GM23248 (cell line): ENCODE data around the gene CHST8. TPM values are rescaled to one million over a fixed set of nuclear protein-coding genes. Genes with fewer than 3 reads are reported as not detected.

Experiments used
- DNase-seq: peaks from one replicate; pipeline ENCODE4 v3.0.0-alpha.2; 2015
- H2AFZ ChIP-seq: fragments of 200-600 bp; sonication (generic); 2 replicates; pipeline ENCODE4 v1.6.1; 2016; ENCODE audit warnings: antibody characterized with exemption
- H3F3A ChIP-seq: fragments of 200-600 bp; sonication (generic); 2 replicates; pipeline ENCODE4 v1.6.1; 2016; ENCODE audit warnings: mild to moderate bottlenecking, antibody characterized with exemption, mixed run types; ENCODE audit not compliant: insufficient read depth
- H3K27ac ChIP-seq: fragments of 200-600 bp; sonication (generic); 2 replicates; pipeline ENCODE4 v1.5.1; 2016; ENCODE audit warnings: mild to moderate bottlenecking
- H3K27me3 ChIP-seq: fragments of 200-600 bp; sonication (generic); replicated peaks from 2 replicates; pipeline ENCODE4 v1.6.1; 2016; ENCODE audit warnings: mild to moderate bottlenecking; ENCODE audit not compliant: insufficient read depth
- H3K36me3 ChIP-seq: fragments of 200-600 bp; sonication (generic); 2 replicates; pipeline ENCODE4 v1.6.1; 2016; ENCODE audit warnings: low read depth, mild to moderate bottlenecking
- H3K4me1 ChIP-seq: fragments of 200-600 bp; sonication (generic); 2 replicates; pipeline ENCODE4 v1.6.1; 2016; ENCODE audit warnings: mild to moderate bottlenecking; ENCODE audit not compliant: insufficient read depth
- H3K4me2 ChIP-seq: fragments of 200-600 bp; sonication (generic); one replicate; pipeline ENCODE4 v1.6.1; 2016; ENCODE audit warnings: mild to moderate bottlenecking; ENCODE audit not compliant: unreplicated experiment
- H3K4me3 ChIP-seq: fragments of 200-600 bp; sonication (generic); 2 replicates; pipeline ENCODE4 v1.5.1; 2016; ENCODE audit warnings: mild to moderate bottlenecking
- H3K79me2 ChIP-seq: fragments of 200-600 bp; sonication (generic); 2 replicates; pipeline ENCODE4 v1.6.1; 2016; ENCODE audit warnings: mild to moderate bottlenecking; ENCODE audit not compliant: insufficient read depth
- H3K9ac ChIP-seq: fragments of 200-600 bp; sonication (generic); 2 replicates; pipeline ENCODE4 v1.6.1; 2016; ENCODE audit warnings: mild to moderate bottlenecking
- H3K9me2 ChIP-seq: fragments of 200-600 bp; sonication (generic); 2 replicates; pipeline ENCODE4 v1.6.1; 2016; ENCODE audit warnings: mixed run types, mild to moderate bottlenecking, moderate library complexity; ENCODE audit not compliant: insufficient read depth
- H3K9me3 ChIP-seq: fragments of 200-600 bp; sonication (generic); one replicate; pipeline ENCODE4 v1.6.1; 2017; ENCODE audit warnings: low read depth
- H4K20me1 ChIP-seq: fragments of 200-600 bp; sonication (generic); 2 replicates; pipeline ENCODE4 v1.6.0; 2016; ENCODE audit not compliant: insufficient read depth
- EZH2 ChIP-seq: fragments of 200-600 bp; sonication (generic); IDR thresholded peaks from 2 replicates; pipeline ENCODE4 v1.6.1; 2018; ENCODE audit warnings: antibody characterized with exemption, mild to moderate bottlenecking; ENCODE audit not compliant: insufficient read depth, poor library complexity, severe bottlenecking
- EZH2phosphoT487 ChIP-seq: fragments of 200-600 bp; sonication (generic); IDR thresholded peaks from 2 replicates; pipeline ENCODE4 v1.6.1; 2018; ENCODE audit warnings: antibody characterized with exemption, moderate library complexity, mild to moderate bottlenecking, low read depth; ENCODE audit not compliant: insufficient read depth
- WGBS, 2 experiments: methylation state at CpG; one replicate each; pipeline ENCODE4 v1.1.6; 2015 to 2017; ENCODE audit warnings: low lambda C conversion rate in 2 of 2, low coverage in 1 of 2; ENCODE audit errors: missing lambda C conversion rate in 2 of 2; 5-methylcytosine and 5-hydroxymethylcytosine counted together
- in situ Hi-C: fragments of 300-500 bp; cut with MboI; formaldehyde crosslinking; loops from 2 replicates; pipeline ENCODE4 v1.15.0; 2020
- polyA plus RNA-seq: library from polyadenylated mRNA; unstranded; fragments of >200 nt; fragmentation: Nextera tagmentation; extraction: Ambion mirVana; gene quantifications from 2 replicates; pipeline ENCODE4 v1.2.1, GENCODE V29; 2016
- total RNA-seq: library from RNA; depleted of rRNA; stranded (reverse); fragments of >200 nt; shearing (Covaris generic); gene quantifications from 2 replicates; pipeline ENCODE4 v1.2.3, GENCODE V29; 2014

Gene CHST8
- total and polyA plus RNA-seq, 2 experiments from 2014 or later: 0.30 to 1.1 TPM

DNA sequence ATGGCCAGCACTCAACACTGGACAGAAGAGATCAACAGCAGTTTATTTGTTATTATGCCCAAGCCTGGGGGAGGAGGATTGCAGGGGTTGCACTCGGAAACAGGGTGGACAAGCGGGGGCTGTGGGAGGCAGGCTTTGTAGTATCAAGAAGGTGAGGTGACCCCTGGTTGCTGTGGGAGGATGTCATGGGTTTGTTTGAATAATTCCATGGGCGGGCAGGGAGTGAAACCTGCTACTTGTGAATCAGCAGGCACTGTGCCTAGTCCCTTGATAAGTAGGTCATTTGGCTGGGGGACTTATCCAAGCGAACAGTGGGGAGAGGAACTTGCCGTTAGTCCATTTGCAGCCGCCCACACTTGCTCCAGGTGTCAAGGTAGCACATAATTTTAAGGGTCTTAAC, 90.5 kb downstream of the CHST8 start:
- H2AFZ ChIP-seq: no peak overlapping the region
- peaks cover 8% of the 10 kb centered on the region; the same call in 1 of the 2 replicates for H3K27me3 ChIP-seq
- H3K27ac ChIP-seq: no peak overlapping the region
- no peaks in the 10 kb centered on the region for H4K20me1 ChIP-seq
- no peaks in the 10 kb centered on the region for H3K79me2 ChIP-seq
- H3K4me3 ChIP-seq: no peak overlapping the region
- no peak overlapping the region for H3K4me2 ChIP-seq
- no peaks in the 10 kb centered on the region for H3K4me1 ChIP-seq
- no peak overlapping the region for H3K9ac ChIP-seq
- no peaks in the 10 kb centered on the region for H3K9me3 ChIP-seq
- no peaks in the 10 kb centered on the region for H3K36me3 ChIP-seq
- H3K9me2 ChIP-seq: no peaks in the 10 kb centered on the region
- DNase-seq: no peak
- in situ Hi-C loops: no loop called here
- H3F3A ChIP-seq: no peaks in the 10 kb centered on the region
- WGBS, 2 experiments: 21 to 27% methylated on average over 6 of the region's 6 CpGs
- no peak for TF ChIP-seq EZH2
- no peak for TF ChIP-seq EZH2phosphoT487

- in situ Hi-C loops: no loop called here
- Histone ChIP-seq H3F3A (no peaks in the 10 kb centered on the region), H3K4me3 (no peak overlapping the region), H3K4me2 (no peak overlapping the region), H2AFZ (no peak overlapping the region), H3K36me3 (no peaks in the 10 kb centered on the region), H3K4me1 (no peaks in the 10 kb centered on the region), H3K27ac (no peak overlapping the region), H3K9me3 (no peaks in the 10 kb centered on the region), H3K79me2 (no peaks in the 10 kb centered on the region), H4K20me1 (no peaks in the 10 kb centered on the region), H3K9me2 (no peaks in the 10 kb centered on the region), H3K9ac (no peak overlapping the region), H3K27me3 (peaks cover 6% of the 10 kb centered on the region; the same call in 1 of the 2 replicates)
- DNase-seq: no peak
- WGBS, 2 experiments: 9 to 24% methylated on average over 3 of the region's 3 CpGs
- TF ChIP-seq EZH2phosphoT487: no peak
- no peak for TF ChIP-seq EZH2
Measured at GRCh38 chr19:33713194-33713593, 91.4 kb downstream of the CHST8 start.

- Histone ChIP-seq H3K9me3 (no peaks in the 10 kb centered on the region), H3K4me3 (no peak overlapping the region), H3K36me3 (no peaks in the 10 kb centered on the region), H3K9ac (no peak overlapping the region), H3K27ac (no peak overlapping the region), H3K27me3 (no peaks in the 10 kb centered on the region), H3F3A (no peaks in the 10 kb centered on the region), H3K9me2 (no peaks in the 10 kb centered on the region), H4K20me1 (no peaks in the 10 kb centered on the region), H2AFZ (no peak overlapping the region), H3K4me2 (no peak overlapping the region), H3K4me1 (no peaks in the 10 kb centered on the region), H3K79me2 (no peaks in the 10 kb centered on the region)
- in situ Hi-C loops: no loop called here
- DNase-seq: no peak
- TF ChIP-seq EZH2phosphoT487 (no peak), EZH2 (no peak)
- 26 to 32% methylated on average over 3 of the region's 3 CpGs for WGBS, 2 experiments
Measured at GRCh38 chr19:33714149-33714548, 92.4 kb downstream of the CHST8 start.

GRCh38 chr19:33715462-33715861, 93.7 kb downstream of the CHST8 start:
- no peak for TF ChIP-seq EZH2
- TF ChIP-seq EZH2phosphoT487: no peak
- no peak for DNase-seq
- Histone ChIP-seq H3F3A (no peaks in the 10 kb centered on the region), H3K27me3 (no peaks in the 10 kb centered on the region), H4K20me1 (no peaks in the 10 kb centered on the region), H3K9ac (no peak overlapping the region), H3K9me3 (no peaks in the 10 kb centered on the region), H3K36me3 (no peaks in the 10 kb centered on the region), H3K9me2 (no peaks in the 10 kb centered on the region), H3K79me2 (no peaks in the 10 kb centered on the region), H3K4me3 (no peak overlapping the region), H3K27ac (no peak overlapping the region), H2AFZ (no peak overlapping the region), H3K4me2 (no peak overlapping the region), H3K4me1 (no peaks in the 10 kb centered on the region)
- in situ Hi-C loops: no loop called here
- 65 to 71% methylated on average over 1 of the region's 1 CpG for WGBS, 2 experiments

DNA sequence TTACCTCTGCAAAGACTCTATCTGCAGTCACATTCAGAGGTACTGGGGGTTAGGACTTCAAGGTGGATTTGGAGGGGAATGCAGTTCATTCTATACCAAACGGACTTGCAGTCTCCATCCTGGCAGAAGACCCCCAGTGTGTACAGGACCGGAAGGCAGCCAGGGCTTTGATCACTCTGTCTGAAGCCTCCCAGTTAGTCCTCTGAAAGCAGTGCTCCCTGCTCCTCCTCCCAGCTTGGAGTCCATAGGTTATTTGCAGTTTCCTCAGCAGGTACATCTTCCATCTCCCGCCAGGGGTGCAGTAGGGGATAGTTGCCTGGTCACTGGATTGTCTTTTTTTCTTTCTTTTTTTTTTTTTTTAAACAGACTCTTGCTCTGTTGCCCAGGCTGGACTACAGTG, 96.1 kb downstream of the CHST8 start:
- in situ Hi-C loops: no loop called here
- H3K4me1 ChIP-seq: no peaks in the 10 kb centered on the region
- H3K9me2 ChIP-seq: no peaks in the 10 kb centered on the region
- TF ChIP-seq EZH2phosphoT487 (no peak), EZH2 (no peak)
- H3K79me2 ChIP-seq: no peaks in the 10 kb centered on the region
- H2AFZ ChIP-seq: no peak overlapping the region
- H3K36me3 ChIP-seq: no peaks in the 10 kb centered on the region
- no peak for DNase-seq
- H3K9me3 ChIP-seq: no peaks in the 10 kb centered on the region
- H3K4me2 ChIP-seq: no peak overlapping the region
- H3K27me3 ChIP-seq: no peaks in the 10 kb centered on the region
- H3K9ac ChIP-seq: no peak overlapping the region
- H4K20me1 ChIP-seq: no peaks in the 10 kb centered on the region
- H3F3A ChIP-seq: no peaks in the 10 kb centered on the region
- no peak overlapping the region for H3K4me3 ChIP-seq
- no peak overlapping the region for H3K27ac ChIP-seq
- 40 to 48% methylated on average over 3 of the region's 3 CpGs for WGBS, 2 experiments
